Upper lobe of left lung (tissue), 4 donors: Measurements from ENCODE around the gene GPATCH8.

Source experiments
- POLR2A ChIP-seq, 4 donors: fragments of 450-650 bp; IDR thresholded peaks; one replicate each; pipeline ENCODE4 v1.5.1; 2016 to 2017; ENCODE audit warnings: antibody characterized with exemption in 4 of 4, mild to moderate bottlenecking in 2 of 4
- TF ChIP-seq, protein P1 (sequence below), 6 experiments: fragments of 450-650 bp in 4 of 6; fragments of 200-600 bp in 2 of 6; sonication (generic) in 2 of 6; IDR thresholded peaks; one replicate each; pipeline ENCODE4 v1.5.1; 2016 to 2019; ENCODE audit warnings: antibody characterized with exemption in 6 of 6

DNA sequence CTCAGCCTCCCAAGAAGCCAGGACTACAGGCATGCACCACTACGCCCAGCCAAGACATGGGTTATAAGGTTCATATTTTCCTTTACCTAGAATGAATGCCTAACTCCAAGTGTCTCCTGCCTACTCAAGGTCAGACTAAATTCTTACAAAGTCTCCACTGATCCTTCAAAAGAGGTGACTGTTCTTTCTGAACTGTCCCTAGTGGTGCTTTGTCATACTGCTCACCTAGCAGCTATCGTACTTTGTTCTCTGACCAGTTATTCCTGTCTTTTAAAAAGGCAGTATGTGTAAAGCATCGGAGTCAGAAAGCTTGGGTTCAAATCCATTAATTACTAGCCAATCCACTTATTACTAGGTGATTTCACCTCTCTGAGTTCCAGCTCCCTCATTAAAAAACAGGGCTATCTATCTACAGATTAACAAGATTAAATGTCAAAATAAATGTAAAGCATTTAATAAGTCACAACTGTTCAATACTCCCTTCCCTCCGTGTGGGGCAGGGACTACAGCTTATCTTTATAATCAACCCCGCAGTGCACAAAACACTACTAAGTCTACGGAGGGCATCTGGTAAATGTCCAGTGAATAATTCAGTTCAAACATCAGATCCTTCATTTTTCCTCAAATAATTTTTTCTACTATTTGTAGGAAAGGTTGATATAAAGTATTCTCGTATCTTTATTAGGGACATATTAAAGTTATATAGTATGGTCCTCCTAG is 93.7 kb downstream of the GPATCH8 start:
- TF ChIP-seq POLR2A (IDR thresholded peaks at IDR 0.05): no peak
- TF ChIP-seq, protein P1, sequence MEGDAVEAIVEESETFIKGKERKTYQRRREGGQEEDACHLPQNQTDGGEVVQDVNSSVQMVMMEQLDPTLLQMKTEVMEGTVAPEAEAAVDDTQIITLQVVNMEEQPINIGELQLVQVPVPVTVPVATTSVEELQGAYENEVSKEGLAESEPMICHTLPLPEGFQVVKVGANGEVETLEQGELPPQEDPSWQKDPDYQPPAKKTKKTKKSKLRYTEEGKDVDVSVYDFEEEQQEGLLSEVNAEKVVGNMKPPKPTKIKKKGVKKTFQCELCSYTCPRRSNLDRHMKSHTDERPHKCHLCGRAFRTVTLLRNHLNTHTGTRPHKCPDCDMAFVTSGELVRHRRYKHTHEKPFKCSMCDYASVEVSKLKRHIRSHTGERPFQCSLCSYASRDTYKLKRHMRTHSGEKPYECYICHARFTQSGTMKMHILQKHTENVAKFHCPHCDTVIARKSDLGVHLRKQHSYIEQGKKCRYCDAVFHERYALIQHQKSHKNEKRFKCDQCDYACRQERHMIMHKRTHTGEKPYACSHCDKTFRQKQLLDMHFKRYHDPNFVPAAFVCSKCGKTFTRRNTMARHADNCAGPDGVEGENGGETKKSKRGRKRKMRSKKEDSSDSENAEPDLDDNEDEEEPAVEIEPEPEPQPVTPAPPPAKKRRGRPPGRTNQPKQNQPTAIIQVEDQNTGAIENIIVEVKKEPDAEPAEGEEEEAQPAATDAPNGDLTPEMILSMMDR (IDR thresholded peaks at IDR 0.05): no peak
